Stimulated activated CD4-positive, alpha-beta T cell treated with anti-CD3 and anti-CD28 coated beads, Interleukin-2, amount 100 ng/mL, for 4 hours (primary cell): ENCODE measurements around the gene CFAP97D2.
"Not testable (repeated sequence)": the region's sequence is repeated elsewhere in the genome, so short reads cannot be mapped to it uniquely, and the experiment has no call there.

Experiments
- DNase-seq: peaks from one replicate; pipeline ENCODE4 v3.0.0-alpha.2; 2020; ENCODE audit warnings: low read depth

CFAP97D2 gene

GRCh38 chr13:114235697-114236096 lies 56.6 kb downstream of the CFAP97D2 start:
- DNase-seq: no peak

- DNase-seq: no peak
These were observed 57.2 kb downstream of the CFAP97D2 start for GRCh38 chr13:114236227-114236626.

- no peak for DNase-seq
These were observed 58.5 kb downstream of the CFAP97D2 start for GRCh38 chr13:114237415-114238112.

GRCh38 chr13:114241918-114242317 lies 62.9 kb downstream of the CFAP97D2 start:
- no peak for DNase-seq

GRCh38 chr13:114243971-114244370 lies 64.9 kb downstream of the CFAP97D2 start:
- DNase-seq: no peak

- DNase-seq: no peak
These were observed 65.6 kb downstream of the CFAP97D2 start for GRCh38 chr13:114244637-114245036.

- DNase-seq: no peak
These were observed 69.0 kb downstream of the CFAP97D2 start for GRCh38 chr13:114248011-114248410.

GRCh38 chr13:114249077-114249476 lies 70.0 kb downstream of the CFAP97D2 start:
- DNase-seq: no peak

- not testable (repeated sequence) for DNase-seq
These were observed 72.8 kb downstream of the CFAP97D2 start for GRCh38 chr13:114251639-114252440.

GRCh38 chr13:114256547-114256946 lies 77.5 kb downstream of the CFAP97D2 start:
- DNase-seq: no peak

GRCh38 chr13:114257014-114257413 lies 78.0 kb downstream of the CFAP97D2 start:
- no peak for DNase-seq

- no peak for DNase-seq
These were observed 79.5 kb downstream of the CFAP97D2 start for GRCh38 chr13:114258589-114258988.

- DNase-seq: no peak
These were observed 80.3 kb downstream of the CFAP97D2 start for GRCh38 chr13:114259374-114259773.

- DNase-seq: no peak
These were observed 80.9 kb downstream of the CFAP97D2 start for GRCh38 chr13:114259974-114260373.

GRCh38 chr13:114260814-114261213 lies 81.8 kb downstream of the CFAP97D2 start:
- no peak for DNase-seq

GRCh38 chr13:114261328-114261965 lies 82.4 kb downstream of the CFAP97D2 start:
- no peak for DNase-seq

- no peak for DNase-seq
These were observed 84.5 kb downstream of the CFAP97D2 start for GRCh38 chr13:114263578-114263977.

GRCh38 chr13:114264313-114264712 lies 85.3 kb downstream of the CFAP97D2 start:
- DNase-seq: not testable (repeated sequence)

- no peak for DNase-seq
These were observed 86.0 kb downstream of the CFAP97D2 start for GRCh38 chr13:114264886-114265611.

GRCh38 chr13:114266241-114266640 lies 87.2 kb downstream of the CFAP97D2 start:
- DNase-seq: no peak

GRCh38 chr13:114268344-114269280 lies 89.6 kb downstream of the CFAP97D2 start:
- DNase-seq: no peak
